ENCODE results near the gene CDC25A.
"Not testable (repeated sequence)": the region's sequence is repeated elsewhere in the genome, so short reads cannot be mapped to it uniquely, and the experiment has no call there.

CDC25A gene

GRCh38 chr3:48188266-48189201 is at the start of gene CDC25A:
TSS of gene CDC25A (minus strand) at chr3:48188417. CDS start at chr3:48187947, 470 bp downstream.
- DNase-seq (ENCODE audit: low spot score) = peak; percentile 99

- no peak for DNase-seq (ENCODE audit: low spot score)
Observed at GRCh38 chr3:48236531-48236930, 48.3 kb upstream of the CDC25A start.

DNA sequence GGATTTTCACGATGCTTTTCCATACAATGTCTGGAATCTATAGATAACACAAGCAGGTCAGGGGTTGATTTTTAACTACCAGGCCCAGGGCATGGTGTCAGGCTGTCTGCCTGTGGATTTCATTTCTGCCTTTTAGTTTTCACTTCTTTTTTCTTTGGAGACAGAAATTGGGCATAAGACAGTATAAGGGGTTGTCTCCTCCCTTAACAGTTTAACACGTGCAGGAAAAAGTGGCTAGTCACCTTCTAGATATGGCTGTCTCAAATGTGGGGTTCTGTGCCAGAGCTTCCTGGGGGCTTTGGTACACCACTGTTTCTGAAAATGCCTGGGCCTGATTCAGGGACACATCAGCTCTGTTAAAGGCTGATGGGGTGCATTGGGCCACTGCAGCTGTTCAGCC is 45.3 kb upstream of the CDC25A start:
- no peak for DNase-seq (ENCODE audit: low spot score)

DNA sequence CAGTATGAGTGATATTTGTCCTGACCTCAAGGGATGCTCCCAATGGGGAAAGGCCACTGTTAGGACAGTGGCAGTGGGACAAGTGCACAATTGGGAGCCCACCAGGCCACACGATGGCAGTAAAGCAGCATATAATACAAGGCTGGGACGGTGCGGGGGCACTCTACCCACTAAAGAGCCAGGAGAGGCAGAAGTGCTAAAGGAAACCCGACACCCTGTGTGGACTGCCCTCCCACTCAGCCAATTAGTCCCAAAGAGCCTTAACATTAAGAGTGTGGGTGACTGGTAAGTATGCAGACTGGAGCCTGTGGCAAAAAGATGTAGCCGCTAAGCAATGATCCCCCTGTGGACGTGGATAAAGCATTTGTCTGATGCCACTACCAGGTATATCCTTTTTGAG is 44.5 kb upstream of the CDC25A start:
- peak; percentile 83 for DNase-seq (ENCODE audit: low spot score)

- DNase-seq (ENCODE audit: low spot score) = no peak
Observed at GRCh38 chr3:48232232-48232631, 44.0 kb upstream of the CDC25A start.

GRCh38 chr3:48226939-48227338 is 38.7 kb upstream of the CDC25A start:
- DNase-seq (ENCODE audit: low spot score) = no peak

- no peak for DNase-seq (ENCODE audit: low spot score)
Observed at GRCh38 chr3:48225587-48225986, 37.4 kb upstream of the CDC25A start.

GRCh38 chr3:48222616-48223513 is 34.6 kb upstream of the CDC25A start, which contains the start of gene CAMP:
TSS of gene CAMP (plus strand) at chr3:48223495. CDS start at chr3:48223512, 17 bp downstream.
- DNase-seq (ENCODE audit: low spot score) = peak; percentile 38

DNA sequence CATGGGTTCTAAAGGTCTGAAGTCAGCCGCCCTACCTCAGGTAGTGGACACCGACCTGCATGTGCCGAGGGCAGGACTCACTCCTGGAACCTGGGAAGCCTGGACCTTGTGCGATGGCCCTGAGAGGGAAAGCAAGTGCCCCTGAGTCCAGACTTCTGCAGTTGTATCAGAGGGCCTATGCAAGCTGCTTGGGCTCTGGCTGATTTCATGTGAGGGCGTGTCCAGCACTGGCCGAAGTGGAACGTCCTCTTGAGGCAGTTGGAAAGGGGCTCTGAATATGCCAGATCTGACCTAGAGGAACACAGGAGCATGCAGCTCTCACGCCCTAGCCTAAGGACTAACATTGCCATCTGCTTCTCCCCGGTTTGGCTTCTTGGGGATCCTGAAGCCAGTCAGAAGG is 32.5 kb upstream of the CDC25A start:
- DNase-seq (ENCODE audit: low spot score) = no peak

DNA sequence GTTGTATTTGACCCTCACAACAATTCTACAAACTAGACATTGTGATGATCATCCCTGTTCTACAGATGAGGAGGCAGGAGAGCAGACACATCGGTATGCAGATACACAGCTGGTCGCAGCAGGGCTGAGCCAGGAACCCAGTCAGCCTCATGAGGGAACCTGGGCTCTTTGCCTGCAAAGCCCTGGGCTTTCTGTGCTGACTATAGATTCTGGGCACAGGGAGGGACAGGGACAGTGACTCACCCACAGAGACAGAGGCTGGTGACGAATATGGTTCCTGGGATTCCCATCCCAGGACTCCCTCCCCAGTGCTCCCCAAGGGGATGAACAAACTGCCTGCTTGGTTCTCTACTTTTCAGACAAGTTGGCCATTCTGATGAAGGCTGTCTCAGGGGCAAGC is 31.3 kb upstream of the CDC25A start:
- peak; percentile 58 for DNase-seq (ENCODE audit: low spot score)

- no peak for DNase-seq (ENCODE audit: low spot score)
Observed at GRCh38 chr3:48218537-48218936, 30.3 kb upstream of the CDC25A start.

DNA sequence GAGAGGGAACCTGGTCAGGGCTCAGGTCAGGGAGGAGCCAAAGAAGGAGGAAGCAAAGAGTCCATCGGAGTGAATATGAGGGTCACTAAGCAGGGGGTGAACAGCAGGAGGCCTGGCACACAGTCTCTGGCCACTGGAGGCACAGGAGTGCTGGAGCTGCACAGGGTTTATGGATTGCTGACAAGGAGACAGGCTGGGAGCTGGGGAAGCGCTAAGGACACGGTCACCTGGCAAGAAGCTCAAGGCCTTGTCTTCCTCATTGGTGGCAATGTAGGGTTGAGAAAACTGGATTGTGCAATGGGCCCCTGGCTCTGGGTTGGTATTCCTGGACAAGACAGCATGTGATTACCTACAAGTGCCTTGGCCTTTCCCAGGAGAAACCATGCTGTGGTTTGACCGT is 29.2 kb upstream of the CDC25A start:
- DNase-seq (ENCODE audit: low spot score) = no peak

DNA sequence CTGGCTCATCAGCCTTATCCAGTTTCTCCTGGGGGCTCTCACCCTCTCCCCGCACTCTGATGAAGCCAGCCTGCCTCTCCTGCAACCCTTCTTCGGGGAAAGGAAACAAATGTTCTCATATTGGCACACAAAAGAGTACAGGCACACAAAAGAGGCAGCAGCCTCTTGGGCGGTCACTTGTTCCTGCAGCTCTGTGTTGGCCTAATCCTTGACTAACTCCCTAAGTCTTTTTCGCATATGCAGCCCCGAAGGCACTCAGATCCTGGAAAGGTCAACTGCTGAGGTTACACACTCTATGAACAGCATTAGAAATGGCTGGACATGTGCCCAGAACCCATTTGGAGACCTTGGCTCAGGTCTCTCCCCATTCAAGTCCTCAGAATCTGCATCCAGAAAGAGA is 27.7 kb upstream of the CDC25A start:
- DNase-seq (ENCODE audit: low spot score) = no peak

GRCh38 chr3:48215466-48215865 is 27.2 kb upstream of the CDC25A start:
- DNase-seq (ENCODE audit: low spot score) = peak; percentile 45

DNA sequence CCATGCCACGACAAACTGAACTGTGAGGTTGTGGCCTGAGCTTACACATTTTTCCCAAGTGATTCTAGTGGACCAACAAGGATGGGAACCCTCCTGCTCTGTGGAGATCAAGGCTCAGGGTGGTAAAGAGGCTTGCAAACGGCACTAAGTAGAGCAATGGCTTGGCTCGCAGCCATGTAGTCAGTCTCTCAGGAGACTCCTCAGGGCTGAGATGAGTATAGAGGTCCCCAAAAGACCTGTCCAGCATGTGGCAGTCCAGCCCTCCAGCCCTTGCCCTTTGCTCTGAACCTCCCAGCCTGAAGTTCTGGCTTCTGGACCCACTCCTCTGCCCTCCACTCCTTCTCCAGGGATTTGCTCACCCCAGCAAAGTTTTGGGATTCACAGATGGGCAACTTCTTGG is 26.8 kb upstream of the CDC25A start:
- no peak for DNase-seq (ENCODE audit: low spot score)

- no peak for DNase-seq (ENCODE audit: low spot score)
Observed at GRCh38 chr3:48214225-48214624, 26.0 kb upstream of the CDC25A start.

DNA sequence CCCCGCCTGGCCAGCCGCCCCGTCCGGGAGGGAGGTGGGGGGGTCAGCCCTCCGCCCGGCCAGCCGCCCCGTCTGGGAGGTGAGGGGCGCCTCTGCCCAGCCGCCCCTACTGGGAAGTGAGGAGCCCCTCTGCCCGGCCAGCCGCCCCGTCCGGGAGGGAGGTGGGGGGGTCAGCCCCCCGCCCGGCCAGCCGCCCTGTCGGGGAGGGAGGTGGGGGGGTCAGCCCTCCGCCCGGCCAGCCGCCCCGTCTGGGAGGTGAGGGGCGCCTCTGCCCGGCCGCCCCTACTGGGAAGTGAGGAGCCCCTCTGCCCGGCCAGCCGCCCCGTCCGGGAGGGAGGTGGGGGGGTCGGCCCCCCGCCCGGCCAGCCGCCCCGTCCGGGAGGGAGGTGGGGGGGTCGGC is 23.6 kb upstream of the CDC25A start:
- DNase-seq (ENCODE audit: low spot score) = not testable (repeated sequence)

- not testable (repeated sequence) for DNase-seq (ENCODE audit: low spot score)
Observed at GRCh38 chr3:48210534-48210933, 22.3 kb upstream of the CDC25A start.

DNA sequence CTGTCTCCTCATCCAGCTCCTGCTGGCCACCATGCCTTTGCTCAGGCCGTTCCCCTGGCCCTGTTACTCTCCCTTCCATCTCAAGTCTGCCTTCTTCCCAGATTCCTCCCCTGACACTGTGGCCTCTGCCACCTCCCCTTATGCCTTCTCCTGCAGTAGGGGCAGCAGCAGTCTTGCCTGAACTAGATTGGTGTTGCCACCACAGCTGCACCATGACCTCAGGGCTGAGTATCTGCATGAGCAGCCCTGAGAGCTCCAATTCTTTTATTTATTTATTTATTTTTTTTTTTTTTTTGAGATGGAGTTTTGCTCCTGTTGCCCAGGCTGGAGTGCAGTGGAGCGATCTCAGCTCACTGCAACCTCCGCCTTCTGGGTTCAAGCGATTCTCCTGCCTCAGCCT is 21.2 kb upstream of the CDC25A start:
- DNase-seq (ENCODE audit: low spot score) = no peak

- no peak for DNase-seq (ENCODE audit: low spot score)
Observed at GRCh38 chr3:48208076-48208475, 19.9 kb upstream of the CDC25A start.

GRCh38 chr3:48202632-48203031 is 14.4 kb upstream of the CDC25A start:
- no peak for DNase-seq (ENCODE audit: low spot score)

DNA sequence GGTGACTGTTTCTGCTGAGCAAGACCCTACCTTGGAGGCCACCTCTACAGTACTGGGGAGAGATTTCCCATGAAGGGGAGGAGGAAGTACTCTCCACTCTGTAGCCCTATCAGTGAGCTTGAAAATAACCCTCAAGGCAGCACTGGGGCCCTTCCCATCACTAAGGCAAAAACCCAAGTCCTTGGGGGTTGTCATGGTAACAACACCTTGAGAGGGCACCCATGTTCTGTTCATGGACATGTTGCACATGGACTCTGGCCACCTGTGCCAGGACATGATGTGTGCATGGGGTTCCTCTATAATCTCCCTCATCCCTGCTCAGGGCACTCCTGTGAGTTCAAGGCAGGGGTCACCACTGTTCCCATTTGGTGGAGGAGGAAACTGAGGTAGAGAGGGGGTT is 10.9 kb upstream of the CDC25A start:
- DNase-seq (ENCODE audit: low spot score) = no peak

DNA sequence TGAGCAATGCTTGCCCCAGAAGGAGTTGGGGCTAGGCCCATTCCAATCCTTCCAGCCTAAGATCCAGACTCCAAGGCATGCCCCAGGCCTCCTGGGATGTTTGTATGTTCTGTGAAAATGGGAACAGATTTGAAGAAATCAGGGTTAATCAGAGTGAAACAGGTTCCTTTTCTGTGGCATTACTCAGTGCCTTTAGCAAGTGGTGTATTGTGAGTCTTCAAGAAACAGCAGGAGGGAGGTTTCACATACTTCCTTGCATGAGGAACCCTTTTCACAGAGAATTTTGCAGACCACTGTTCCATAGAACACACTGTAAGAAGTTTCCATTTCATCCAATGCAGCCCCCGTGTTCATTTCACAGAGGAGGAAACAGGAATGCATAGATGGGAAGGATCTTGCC is 8.4 kb upstream of the CDC25A start:
- no peak for DNase-seq (ENCODE audit: low spot score)

All from GM03348 (cell line).